GM18861 (cell line): ENCODE results near the gene PUDP.
"Not testable (repeated sequence)": the region's sequence is repeated elsewhere in the genome, so short reads cannot be mapped to it uniquely, and the experiment has no call there.

ENCODE experiments used
- ATAC-seq: cut with Tn5 transposase; IDR thresholded peaks from one replicate; pipeline ENCODE4 v1.9.1; 2021; ENCODE audit not compliant: unreplicated experiment

The PUDP gene

GRCh38 chrX:7147978-7148854 is at the start of gene PUDP:
Gene PUDP (minus strand): TSS chrX:7148153. CDS start chrX:7148113, 40 bp downstream.
- ATAC-seq: peak; percentile 72

DNA sequence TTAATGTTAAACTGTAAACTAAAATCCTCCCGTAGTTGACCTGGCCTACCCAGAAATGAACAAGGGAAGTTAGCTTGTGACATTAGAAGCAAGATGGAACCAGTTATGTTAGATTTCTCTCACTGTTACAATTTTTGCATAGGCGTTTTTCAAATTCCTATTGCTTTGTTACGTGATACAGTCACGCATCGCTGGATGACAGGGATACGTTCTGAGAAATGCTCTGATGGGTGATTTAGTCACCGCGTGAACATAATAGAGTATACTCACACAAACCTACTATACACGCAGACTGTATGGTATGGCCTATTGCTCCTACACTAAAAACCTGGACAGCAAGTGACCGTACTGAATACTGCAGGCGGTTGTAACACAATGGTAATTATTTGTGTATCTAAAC is 46.7 kb upstream of the PUDP start:
- no peak for ATAC-seq

DNA sequence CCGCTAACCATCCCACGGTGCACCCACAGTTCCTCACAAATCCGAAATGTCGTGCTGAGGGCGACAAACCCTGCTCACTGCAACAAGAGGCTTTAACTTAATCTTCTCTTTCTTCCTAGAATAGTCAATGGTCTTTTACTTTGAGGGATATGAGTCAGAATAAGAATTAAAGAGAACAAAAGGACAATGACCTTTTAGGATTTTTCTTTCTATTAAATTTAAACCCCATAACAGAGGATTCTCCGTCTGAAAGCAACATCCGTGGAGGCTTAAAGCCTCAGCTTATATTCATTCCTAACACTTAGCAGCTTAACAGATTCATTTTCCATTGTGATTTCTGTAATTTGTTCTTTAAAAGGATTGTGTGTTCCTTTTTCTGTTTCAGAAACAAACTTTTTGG is 44.9 kb upstream of the PUDP start:
- no peak for ATAC-seq

DNA sequence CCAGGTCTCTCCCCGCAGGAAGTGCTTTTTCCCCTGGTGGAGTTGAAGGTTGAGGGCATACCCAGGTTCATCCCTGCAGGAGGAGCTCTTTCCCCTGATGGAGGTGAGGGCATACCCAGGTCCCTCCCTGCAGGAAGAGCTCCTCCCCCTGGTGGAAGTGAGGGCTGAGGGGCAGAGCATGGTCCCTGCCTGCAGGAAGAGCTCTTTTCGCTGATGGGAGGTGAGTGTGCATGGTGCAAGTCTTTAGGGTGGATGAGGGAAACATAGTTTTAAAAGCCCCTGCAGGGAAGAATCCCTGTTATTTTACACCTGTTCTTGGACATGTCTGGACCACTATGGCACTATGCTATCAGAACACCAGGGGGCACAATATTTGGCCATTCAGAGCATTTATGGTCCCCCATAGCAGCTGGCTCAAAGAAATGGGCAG is 43.7 kb upstream of the PUDP start:
- ATAC-seq: no peak

DNA sequence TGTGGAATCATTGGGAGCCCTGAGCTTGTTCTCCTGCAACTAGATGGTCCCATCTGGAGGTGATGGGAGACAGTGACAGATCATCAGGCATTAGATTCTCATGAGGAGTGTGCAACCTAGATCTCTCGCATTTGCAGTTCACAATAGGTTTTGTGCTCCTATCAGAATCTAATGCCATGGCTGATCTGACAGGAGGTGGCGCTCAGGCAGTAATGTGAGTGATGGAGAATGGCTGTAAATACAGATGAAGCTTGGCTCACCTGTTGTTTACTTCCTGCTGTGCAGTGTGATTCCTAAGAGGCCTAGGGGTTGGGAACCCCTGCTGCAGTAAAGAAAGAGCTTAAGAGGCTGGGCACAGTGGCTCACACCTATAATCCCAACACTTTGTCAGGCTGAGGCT is 42.2 kb upstream of the PUDP start:
- no peak for ATAC-seq

GRCh38 chrX:7188672-7189071 is 40.7 kb upstream of the PUDP start:
- ATAC-seq: no peak

DNA sequence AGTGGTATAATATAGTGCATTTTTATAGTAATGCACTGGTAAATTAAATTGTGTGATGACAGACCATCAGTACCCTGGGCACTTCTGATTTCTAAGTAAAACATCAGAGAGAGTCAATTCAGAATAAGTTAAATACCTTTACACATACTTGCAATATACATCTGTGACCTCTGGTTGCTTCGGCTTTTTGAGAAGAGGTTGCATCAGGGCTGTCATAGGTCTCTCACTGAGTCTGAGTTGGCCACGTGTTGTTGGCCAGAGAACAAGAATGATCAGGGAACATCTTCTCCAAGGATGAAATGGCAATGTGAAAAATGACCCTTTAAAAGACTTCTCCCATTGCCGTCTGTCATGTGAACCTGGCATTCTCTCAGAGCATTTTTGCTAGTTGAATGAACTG is 36.9 kb upstream of the PUDP start:
- ATAC-seq: no peak

GRCh38 chrX:7179446-7179845 is 31.5 kb upstream of the PUDP start:
- no peak for ATAC-seq

GRCh38 chrX:7178859-7179258 is 30.9 kb upstream of the PUDP start:
- not testable (repeated sequence) for ATAC-seq

DNA sequence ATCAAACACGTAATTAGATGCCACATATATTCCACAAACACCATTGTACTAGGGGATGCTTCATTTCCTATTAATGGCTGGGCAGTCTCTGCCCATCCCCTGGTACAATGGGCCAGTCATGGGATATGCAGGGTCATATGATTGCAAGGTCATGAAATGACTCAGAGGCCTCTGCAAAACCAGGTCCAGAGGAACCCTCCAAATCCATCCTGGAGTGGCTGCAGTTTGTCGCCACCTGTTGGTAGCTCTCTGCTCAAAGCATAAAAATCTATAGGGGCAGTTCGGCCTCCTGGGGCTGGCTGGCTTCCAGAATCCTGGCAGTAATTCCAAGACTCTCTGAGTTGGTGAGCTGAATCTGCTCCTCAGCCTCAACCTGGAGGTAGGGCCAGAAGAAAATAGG is 22.9 kb upstream of the PUDP start:
- no peak for ATAC-seq

GRCh38 chrX:7169627-7170026 is 21.7 kb upstream of the PUDP start:
- ATAC-seq: no peak

GRCh38 chrX:7168371-7168770 is 20.4 kb upstream of the PUDP start:
- ATAC-seq: no peak

DNA sequence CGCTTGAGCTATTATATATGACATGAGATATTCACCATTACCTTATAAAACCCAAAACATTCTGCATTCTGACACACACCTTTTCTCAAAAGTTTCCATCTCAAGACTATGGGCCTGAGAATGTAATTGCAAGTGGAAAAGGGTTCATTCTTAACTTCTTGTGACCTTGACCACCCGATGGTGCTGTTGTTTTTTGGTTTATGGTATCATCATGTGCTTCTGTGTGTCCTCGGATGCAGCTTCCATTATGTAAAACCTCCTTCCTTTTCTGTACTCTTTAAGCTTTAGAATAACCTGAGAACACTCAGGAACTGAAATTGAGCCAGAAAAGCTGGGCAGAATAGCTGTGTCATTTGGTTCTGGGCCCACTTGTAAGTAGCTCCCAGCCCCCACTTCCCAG is 16.2 kb upstream of the PUDP start:
- no peak for ATAC-seq

- no peak for ATAC-seq
Observed at GRCh38 chrX:7163146-7163677, 15.3 kb upstream of the PUDP start.

DNA sequence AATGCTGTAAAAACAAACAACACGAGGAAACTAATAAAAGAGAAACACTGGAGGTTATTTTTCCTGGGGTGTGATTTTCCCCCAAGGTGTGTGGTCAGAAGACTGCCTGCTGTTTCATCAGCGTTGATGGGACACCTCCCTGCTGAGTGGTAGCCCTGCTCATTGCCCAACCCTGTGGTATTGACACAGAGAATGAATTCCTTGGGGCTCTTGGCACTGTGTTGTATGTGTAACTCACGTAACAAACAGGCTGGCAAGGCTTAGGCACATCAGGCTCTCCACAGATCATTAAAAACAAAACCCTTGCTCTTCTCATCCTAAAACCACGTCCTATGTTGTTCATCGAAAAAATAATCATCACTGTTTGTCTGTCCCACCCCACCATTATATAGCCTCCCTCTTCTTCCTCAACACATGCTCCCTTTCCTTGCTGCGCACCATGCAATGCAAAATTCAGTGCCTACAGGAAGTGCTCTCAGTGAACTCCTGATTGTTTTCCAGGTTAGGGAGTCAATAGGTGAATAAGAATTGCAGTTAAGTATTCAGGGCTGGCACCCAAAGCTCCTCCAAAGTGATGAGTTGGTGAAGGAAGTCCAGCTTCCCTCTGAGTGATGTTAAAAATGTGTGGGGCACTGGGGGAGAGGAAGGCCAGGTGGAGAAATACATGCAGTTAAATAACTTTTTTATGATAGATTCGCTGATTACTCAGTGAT is 11.4 kb upstream of the PUDP start:
- ATAC-seq: no peak

DNA sequence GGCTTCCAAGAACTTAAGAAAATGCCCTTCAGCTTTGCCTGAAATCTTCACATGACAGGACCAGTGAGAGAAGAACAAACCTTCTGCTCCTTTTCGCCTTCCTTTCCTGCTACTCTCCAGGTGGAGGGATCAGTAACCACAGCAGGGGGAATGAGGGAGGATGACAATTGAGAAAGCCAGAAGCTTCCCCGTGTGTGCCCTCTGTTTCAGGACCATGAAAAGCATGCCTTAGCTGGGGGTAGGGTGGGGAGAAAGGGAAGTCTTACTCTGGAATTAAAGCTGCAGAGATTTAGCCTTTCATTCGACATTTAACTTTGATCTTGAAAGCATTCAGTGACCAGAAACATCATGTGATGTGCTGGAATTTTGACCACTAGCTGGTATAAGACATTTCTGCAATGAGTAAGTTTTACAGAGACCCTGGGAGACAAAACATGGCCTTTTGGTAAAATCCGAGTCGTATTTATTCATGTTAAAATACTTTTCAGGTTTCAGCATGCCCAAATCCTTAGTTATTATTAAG is 10.6 kb upstream of the PUDP start:
- ATAC-seq: no peak

DNA sequence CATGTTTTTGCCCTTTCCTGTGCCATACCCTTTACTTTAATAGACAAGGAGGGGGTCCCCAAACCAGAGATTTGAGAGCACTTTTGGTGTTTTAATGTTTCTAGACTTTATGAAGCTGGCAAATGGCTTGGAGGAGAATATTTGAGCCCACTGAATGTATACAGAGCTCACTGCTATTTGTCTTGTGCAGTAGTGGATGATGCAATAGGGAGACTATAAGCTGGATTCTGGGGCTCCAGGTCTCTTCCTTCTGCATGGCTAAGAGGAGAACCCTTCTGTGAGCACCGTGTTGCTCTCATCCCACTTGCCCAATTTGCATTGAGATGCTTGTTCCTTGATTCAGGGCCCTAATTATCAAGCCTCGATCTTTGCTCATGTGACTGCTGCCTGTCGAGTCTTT is 8.9 kb upstream of the PUDP start:
- no peak for ATAC-seq

DNA sequence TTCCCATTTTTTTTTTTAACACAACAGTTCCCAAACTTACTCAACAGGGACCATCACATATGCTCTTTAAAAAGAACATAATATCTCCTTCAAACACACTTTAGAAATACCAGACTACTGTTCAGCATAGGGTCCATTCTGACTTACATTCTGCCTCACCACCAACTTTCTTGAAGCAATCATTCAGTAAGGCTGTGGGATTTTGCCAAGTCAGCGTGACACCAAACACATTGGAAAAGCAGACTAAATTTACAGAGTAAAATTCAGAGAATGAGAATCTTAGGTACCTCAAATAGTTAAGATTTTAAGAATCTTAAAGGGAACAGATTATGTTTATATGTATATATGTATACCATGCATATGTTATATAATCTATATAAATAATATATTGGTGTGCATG is 7.2 kb upstream of the PUDP start:
- ATAC-seq: no peak

GRCh38 chrX:7154041-7154597 is 6.2 kb upstream of the PUDP start:
- ATAC-seq: no peak

GRCh38 chrX:7153231-7153630 is 5.3 kb upstream of the PUDP start:
- ATAC-seq: no peak

DNA sequence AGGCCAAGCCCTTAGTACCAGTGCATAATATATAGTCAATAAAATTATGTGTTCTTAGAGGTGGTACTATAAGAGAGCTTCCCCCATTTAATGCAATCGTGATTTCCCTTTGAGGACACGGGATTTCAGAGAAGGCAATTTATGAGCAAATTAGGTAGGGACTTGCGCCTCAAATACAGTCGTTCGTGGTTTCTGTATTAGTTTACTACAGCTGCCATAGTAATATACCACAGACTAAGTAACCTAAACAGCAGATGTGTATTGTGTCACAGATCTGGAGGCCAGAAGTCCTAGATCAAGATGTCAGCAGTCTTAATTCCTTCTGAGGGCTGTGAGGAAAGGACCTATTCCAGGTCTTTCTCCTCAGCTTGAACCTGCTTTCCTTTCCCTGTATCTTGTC is 1.5 kb upstream of the PUDP start:
- ATAC-seq: peak; percentile 17
